ENCODE results near the gene GFRA1. TPM values are rescaled to one million over a fixed set of nuclear protein-coding genes. Genes with fewer than 3 reads are reported as not detected.

The GFRA1 gene
- total and polyA plus RNA-seq, 2 of the 8 experiments (the other 6 are each of a cell fraction or from before 2014, with no cell fraction given), result 1.1 to 2.0 TPM

DNA sequence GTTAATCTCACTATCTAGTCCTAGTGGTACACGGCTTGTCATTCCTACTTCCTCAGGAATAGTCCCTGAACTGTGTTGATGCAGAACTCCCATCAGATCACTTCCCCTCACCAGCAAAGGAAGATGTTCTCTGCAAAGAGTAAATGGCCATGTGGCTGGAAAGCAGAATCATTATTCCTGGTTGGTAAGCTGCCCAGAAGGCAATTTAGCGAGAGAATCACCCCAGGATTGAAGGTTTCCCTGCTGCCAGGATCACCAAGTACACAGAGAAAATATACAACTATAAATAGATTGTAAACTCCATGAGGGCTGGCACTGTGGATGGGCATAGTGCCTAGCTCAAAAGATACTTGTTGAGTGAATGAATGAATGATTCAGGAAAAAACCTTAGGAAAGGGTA, 115.0 kb downstream of the GFRA1 start:
- H3K4me1 ChIP-seq (replicated peaks in 1 of 4; ENCODE audit: control insufficient read depth in 3 of 4, insufficient read depth in 4 of 4, low read length in 3 of 4), result no peaks in the 10 kb centered on the region
- H3K27me3 ChIP-seq (replicated peaks in 1 of 4; ENCODE audit: control insufficient read depth in 3 of 4, extremely low read depth in 1 of 4, insufficient read depth in 3 of 4, low read length in 3 of 4), result no peaks in the 10 kb centered on the region
- no peak overlapping the region for H4K91ac ChIP-seq (replicated peaks; ENCODE audit: insufficient read length, low read length)
- FAIRE-seq (no peak), DNase-seq (ENCODE audit: low read depth in 1 of 2, low spot score in 2 of 2) (no peak)
- H4K20me1 ChIP-seq (replicated peaks in 1 of 2; ENCODE audit: control insufficient read depth in 1 of 2, insufficient read depth in 2 of 2, low read length in 2 of 2), result no peaks in the 10 kb centered on the region
- no peak overlapping the region for H3K18ac ChIP-seq (ENCODE audit: extremely low read depth, low read length)
- H2BK15ac ChIP-seq (ENCODE audit: low read length), result 0 out of 2 replicates have a peak overlapping the region, but pooled peaks have one; percentile 11
- H3K79me1 ChIP-seq (ENCODE audit: low read depth, low read length), result no peaks in the 10 kb centered on the region; the same call in 1 of the 2 replicates
- no peaks in the 10 kb centered on the region for H3K23me2 ChIP-seq (ENCODE audit: low read depth, low read length)
- H3K4ac ChIP-seq (replicated peaks; ENCODE audit: insufficient read length, low read depth, low read length), result no peak overlapping the region
- H3K23ac ChIP-seq (ENCODE audit: insufficient read length), result no peak overlapping the region
- H3K14ac ChIP-seq (ENCODE audit: insufficient read length), result no peak overlapping the region
- ChIA-PET CTCF (ENCODE audit: partially characterized antibody) (interaction anchor here (1.3 to 1.9 kb wide), 2 partner anchors 10 to 37 kb away, joined by 3 to 5 read pairs; no protein-coding TSS in a partner anchor), POLR2A (ENCODE audit: partially characterized antibody) (no interaction called here)
- H3K56ac ChIP-seq (replicated peaks; ENCODE audit: insufficient read length, low read depth, low read length), result no peak overlapping the region
- H2BK20ac ChIP-seq (ENCODE audit: low read length), result no peak overlapping the region
- WGBS, 2 experiments (ENCODE audit: extremely low coverage in 1 of 2, insufficient coverage in 1 of 2, insufficient read length in 1 of 2, insufficient replicate concordance in 2 of 2, low coverage in 1 of 2, low lambda C conversion rate in 2 of 2, missing lambda C conversion rate in 1 of 2), result 100% methylated on average over 2 of the region's 2 CpGs; no CpG with 5 or more reads in 1 of the 2 experiments
- H3K4me3 ChIP-seq (ENCODE audit: extremely low read depth in 1 of 4, insufficient read depth in 2 of 4, low read depth in 3 of 4, low read length in 4 of 4), result no peak overlapping the region
- H3K9me3 ChIP-seq (ENCODE audit: insufficient read depth in 2 of 2, low read depth in 1 of 2, low read length in 1 of 2), result peaks cover 0 to 12% of the 10 kb centered on the region in 2 experiments; a peak in 1 of 4 replicates
- H2AFZ ChIP-seq (ENCODE audit: low read length), result no peak overlapping the region
- H2BK120ac ChIP-seq (replicated peaks; ENCODE audit: low read depth, low read length), result no peak overlapping the region
- no peaks in the 10 kb centered on the region for H3K79me2 ChIP-seq (ENCODE audit: control insufficient read depth in 1 of 2, insufficient read depth in 2 of 2, low read length in 2 of 2)
- no peak overlapping the region for H2BK5ac ChIP-seq (ENCODE audit: low read depth, low read length)
- TF ChIP-seq EGR1 (IDR thresholded peaks at IDR 0.05; ENCODE audit: borderline replicate concordance, low read depth, low read length) (no peak), EZH2 (IDR thresholded peaks at IDR 0.05; ENCODE audit: low read depth, low read length, severe bottlenecking) (no peak), TCF12 (IDR thresholded peaks at IDR 0.05; ENCODE audit: low read depth, low read length) (no peak), CEBPB (IDR thresholded peaks at IDR 0.05; ENCODE audit: low read depth, low read length) (no peak), MAFK (IDR thresholded peaks at IDR 0.05; ENCODE audit: low read depth, low read length) (no peak), RBBP5 (IDR thresholded peaks at IDR 0.05; ENCODE audit: borderline replicate concordance, low read depth, low read length) (no peak)
- H4K8ac ChIP-seq (ENCODE audit: extremely low read depth, insufficient read depth, low read length), result no peak overlapping the region
- no peak overlapping the region for H3K27ac ChIP-seq (ENCODE audit: low read depth, low read length)
- H3K36me3 ChIP-seq (ENCODE audit: control insufficient read depth in 2 of 4, insufficient read depth in 4 of 4, low read length in 3 of 4), result no peaks in the 10 kb centered on the region
- H4K5ac ChIP-seq (ENCODE audit: insufficient read length, low read depth, low read length), result no peak overlapping the region
- no peak overlapping the region for H3K9ac ChIP-seq (replicated peaks in 1 of 4; ENCODE audit: extremely low read depth in 1 of 4, low read depth in 3 of 4, low read length in 3 of 4)
- H2BK12ac ChIP-seq (ENCODE audit: low read depth, low read length), result no peak overlapping the region
- H3K4me2 ChIP-seq (ENCODE audit: insufficient read depth in 1 of 2, low read depth in 2 of 2, low read length in 2 of 2), result no peak overlapping the region
- H2AK5ac ChIP-seq (ENCODE audit: low read depth, low read length), result no peak overlapping the region
